Measurements from ENCODE around the gene DGKA. TPM values are rescaled to one million over a fixed set of nuclear protein-coding genes. Genes with fewer than 3 reads are reported as not detected.
A peak's percentile ranks its signal among the peaks of the same experiment; 100 is the strongest.
"Not testable (repeated sequence)": the region's sequence is repeated elsewhere in the genome, so short reads cannot be mapped to it uniquely, and the experiment has no call there.

The DGKA gene
- total RNA-seq, 4 donors from 2014 or later, result 95.7 to 209 (median 159) TPM

DNA sequence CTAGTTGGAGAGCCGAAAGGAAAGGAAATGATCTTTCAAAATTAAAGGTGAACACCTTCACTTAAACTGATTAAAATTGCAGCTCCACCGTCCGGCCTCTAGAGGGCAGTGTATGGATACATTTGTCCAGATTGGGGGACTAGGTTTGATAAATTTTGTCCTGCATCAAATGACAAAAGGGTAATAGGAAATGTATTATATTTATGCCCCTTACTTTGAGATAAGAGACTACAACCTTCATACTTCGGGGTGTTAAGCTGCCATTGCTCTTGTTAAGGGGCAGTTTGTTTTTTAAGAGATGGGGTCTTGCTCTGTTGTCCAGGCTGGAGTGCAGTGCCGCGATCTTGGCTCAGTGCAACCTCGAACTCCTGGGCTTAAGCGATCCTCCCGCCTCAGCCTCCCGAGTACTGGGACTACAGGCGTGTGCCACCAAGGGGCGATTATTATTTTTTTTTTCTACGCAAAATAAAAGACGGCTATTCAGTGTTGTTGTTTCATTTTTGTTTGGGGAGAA, 65.3 kb downstream of the DGKA start:
- no peak for DNase-seq
- intact Hi-C loops (cut with DNase I), result no loop called here
- Histone ChIP-seq H3K4me1 (peaks cover 11 to 22% (median 14%) of the 10 kb centered on the region in 3 donors), H3K27ac (peak overlapping the region; percentile 75 to 92 (median 89)), H3K36me3 (peaks cover 22 to 66% (median 24%) of the 10 kb centered on the region in 3 donors), H3K27me3 (no peaks in the 10 kb centered on the region), H3K9me3 (no peaks in the 10 kb centered on the region), H3K4me3 (peak overlapping the region; percentile 52 to 85 (median 54))
- peak; percentile 81 to 92 (median 86) for TF ChIP-seq CTCF (IDR thresholded peaks at IDR 0.05)
- TF ChIP-seq POLR2A (IDR thresholded peaks at IDR 0.05), result no peak
- WGBS, 2 donors, result 5 to 20% methylated on average over 11 to 14 of the region's 14 CpGs

DNA sequence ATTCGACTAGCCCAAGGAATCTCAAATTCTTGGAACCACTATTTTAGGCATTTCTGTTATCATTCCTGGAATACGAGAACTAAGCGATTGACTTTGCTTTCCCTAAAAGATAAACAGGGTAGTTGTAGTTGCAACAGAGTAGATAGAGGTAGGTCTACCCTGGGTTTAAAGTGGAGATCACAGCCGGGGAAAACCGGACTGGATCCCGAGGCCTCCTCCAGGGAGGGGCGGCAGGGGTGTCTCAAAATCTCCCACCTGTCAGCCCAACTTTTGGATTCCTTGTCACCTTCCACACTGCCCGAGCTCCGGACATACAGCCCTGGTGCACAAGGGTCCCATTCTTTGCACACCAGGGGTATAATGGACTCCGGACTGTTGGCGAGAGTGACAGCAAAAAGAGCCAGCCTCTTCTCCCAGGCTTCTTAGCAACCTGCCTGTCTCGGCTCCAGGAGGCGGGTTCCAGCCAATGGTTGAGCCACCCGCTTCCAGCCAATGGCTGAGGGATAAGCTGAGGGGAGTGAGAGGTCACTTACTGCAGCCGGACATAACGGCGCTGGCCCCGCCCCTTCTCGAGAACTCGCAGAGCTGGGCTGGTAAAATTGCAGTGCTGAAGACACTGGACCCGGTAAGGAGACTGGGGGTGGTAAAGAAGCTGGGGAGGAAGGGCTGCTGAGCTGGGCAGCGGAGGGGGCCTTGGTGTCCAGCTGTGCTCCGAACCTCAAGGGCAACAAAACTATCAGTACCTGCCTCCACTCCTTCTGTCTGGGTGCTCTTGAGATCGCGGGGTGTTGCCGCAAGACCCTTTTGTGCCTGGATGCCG, 66.0 kb downstream of the DGKA start, which contains the start of gene SUOX:
Gene SUOX, plus strand, starts transcription at position 562 of the 820 bp plus-strand sequence. CDS start 4,946 bp downstream, outside the sequence.
- peak within 1 kb of the TSS; percentile 75 to 92 (median 89) for H3K27ac ChIP-seq
- WGBS, 2 donors, result 3 to 6% methylated on average over 9 to 17 of the region's 27 CpGs
- intact Hi-C loops (cut with DNase I), result no loop called here
- peak within 1 kb of the TSS; percentile 52 to 85 (median 54) for H3K4me3 ChIP-seq
- no peaks in the 10 kb centered on the region for H3K9me3 ChIP-seq
- peaks cover 11 to 22% (median 14%) of the 10 kb centered on the region in 3 donors for H3K4me1 ChIP-seq
- TF ChIP-seq CTCF (IDR thresholded peaks at IDR 0.05) (peak in 2 of 6 experiments; percentile 4 to 5), POLR2A (IDR thresholded peaks at IDR 0.05) (peak in 2 of 4 donors; percentile 29 to 61)
- DNase-seq, result peak; percentile 58
- no peaks in the 10 kb centered on the region for H3K27me3 ChIP-seq
- peaks cover 18 to 65% (median 19%) of the 10 kb centered on the region in 3 donors for H3K36me3 ChIP-seq

DNA sequence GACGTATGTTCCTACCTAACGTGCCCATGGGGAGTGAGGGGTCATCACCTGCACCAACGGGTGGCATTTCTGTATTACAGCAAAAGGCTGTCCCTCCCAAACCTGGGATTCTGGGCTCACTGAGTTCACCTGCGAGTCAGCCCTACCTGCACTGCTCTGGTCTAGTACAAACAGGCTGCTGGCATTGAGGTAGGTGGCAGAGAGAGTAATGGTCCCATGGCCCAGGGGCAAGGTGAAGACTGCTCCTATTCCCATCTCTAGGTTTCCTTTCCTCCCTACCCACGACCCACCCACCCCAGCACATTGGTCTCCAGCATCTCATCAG, 66.5 kb downstream of the DGKA start:
- Histone ChIP-seq H3K27me3 (no peaks in the 10 kb centered on the region), H3K9me3 (no peaks in the 10 kb centered on the region), H3K4me1 (peaks cover 11 to 22% (median 14%) of the 10 kb centered on the region in 3 donors), H3K36me3 (peaks cover 12 to 65% (median 14%) of the 10 kb centered on the region in 3 donors), H3K27ac (peak overlapping the region; percentile 75 to 92 (median 89)), H3K4me3 (peak overlapping the region; percentile 52 to 85 (median 54))
- DNase-seq, result no peak
- TF ChIP-seq POLR2A (IDR thresholded peaks at IDR 0.05) (no peak), CTCF (IDR thresholded peaks at IDR 0.05) (no peak)
- intact Hi-C loops (cut with DNase I), result no loop called here
- WGBS, 2 donors, result 0% methylated on average over 4 of the region's 5 CpGs; no CpG with 5 or more reads in 1 of the 2 donors

DNA sequence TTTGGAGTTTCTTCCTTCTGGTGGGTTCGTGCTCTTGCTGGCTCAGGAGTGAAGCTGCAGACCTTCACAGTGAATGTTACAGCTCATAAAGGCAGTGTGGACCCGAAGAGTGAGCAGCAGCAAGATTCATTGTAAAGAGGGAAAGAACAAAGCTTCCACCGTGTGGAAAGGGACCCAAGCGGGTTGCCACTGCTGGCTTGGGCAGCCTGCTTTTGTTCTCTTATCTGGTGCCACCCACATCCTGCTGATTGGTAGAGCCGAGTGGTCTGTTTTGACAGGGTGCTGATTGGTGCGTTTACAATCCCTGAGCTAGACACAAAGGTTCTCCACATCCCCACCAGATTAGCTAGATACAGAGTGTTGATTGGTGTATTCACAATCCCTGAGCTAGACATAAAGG, 68.6 kb downstream of the DGKA start:
- Histone ChIP-seq H3K36me3 (peaks cover 3 to 65% (median 11%) of the 10 kb centered on the region in 3 donors), H3K4me1 (peaks cover 11 to 22% (median 14%) of the 10 kb centered on the region in 3 donors)
- H3K27me3 ChIP-seq; H3K4me3 ChIP-seq; H3K27ac ChIP-seq; intact Hi-C loops (cut with DNase I); H3K9me3 ChIP-seq; DNase-seq: not testable (repeated sequence)
- WGBS, 2 donors, result 61 to 92% methylated on average over 2 to 4 of the region's 6 CpGs

- WGBS, 2 donors, result no CpG with 5 or more reads among the region's 33 CpGs
- H3K27ac ChIP-seq; H3K27me3 ChIP-seq; H3K4me3 ChIP-seq; intact Hi-C loops (cut with DNase I); DNase-seq; H3K9me3 ChIP-seq: not testable (repeated sequence)
- peaks cover 11 to 22% (median 14%) of the 10 kb centered on the region in 3 donors for H3K4me1 ChIP-seq
- peaks cover 3 to 65% (median 14%) of the 10 kb centered on the region in 3 donors for H3K36me3 ChIP-seq
These were observed 69.1 kb downstream of the DGKA start for GRCh38 chr12:55999999-56000540.
